ENCODE results near the gene RNF31.

RNF31 gene

DNA sequence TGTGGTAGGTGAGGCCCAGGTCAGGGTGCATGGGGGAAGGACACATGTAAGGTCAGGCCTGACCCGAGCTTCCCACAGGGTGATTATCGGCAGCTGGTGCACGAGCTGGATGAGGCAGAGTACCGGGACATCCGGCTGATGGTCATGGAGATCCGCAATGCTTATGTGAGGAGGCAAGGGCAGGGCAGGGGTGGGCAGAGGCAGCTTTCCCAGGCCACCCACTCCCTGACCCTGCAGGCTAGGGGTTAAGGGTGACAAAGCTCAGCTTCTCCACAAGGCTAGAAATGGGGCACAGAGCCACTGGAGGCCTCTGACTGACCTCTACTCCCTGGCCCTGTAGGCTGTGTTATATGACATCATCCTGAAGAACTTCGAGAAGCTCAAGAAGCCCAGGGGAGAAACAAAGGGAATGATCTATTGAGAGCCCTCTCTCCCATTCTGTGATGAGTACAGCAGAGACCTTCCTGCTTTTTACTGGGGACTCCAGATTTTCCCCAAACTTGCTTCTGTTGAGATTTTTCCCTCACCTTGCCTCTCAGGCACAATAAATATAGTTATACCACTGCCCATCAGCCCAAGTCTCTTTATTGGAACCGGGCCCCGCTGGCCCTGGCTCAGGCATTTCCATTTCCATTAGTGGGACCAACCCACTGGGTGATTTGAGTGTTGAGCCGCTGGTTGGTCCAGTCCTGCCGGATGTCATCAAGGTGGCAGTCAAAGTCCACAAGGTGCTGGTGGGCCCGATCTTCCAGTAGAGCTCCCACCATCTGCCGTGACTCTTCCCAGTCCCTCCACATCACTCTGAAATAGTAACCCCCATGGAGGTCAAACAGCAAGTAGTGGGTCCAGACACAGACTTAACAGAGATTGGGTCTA, 8.7 kb upstream of the RNF31 start:
- no peak for DNase-seq

DNA sequence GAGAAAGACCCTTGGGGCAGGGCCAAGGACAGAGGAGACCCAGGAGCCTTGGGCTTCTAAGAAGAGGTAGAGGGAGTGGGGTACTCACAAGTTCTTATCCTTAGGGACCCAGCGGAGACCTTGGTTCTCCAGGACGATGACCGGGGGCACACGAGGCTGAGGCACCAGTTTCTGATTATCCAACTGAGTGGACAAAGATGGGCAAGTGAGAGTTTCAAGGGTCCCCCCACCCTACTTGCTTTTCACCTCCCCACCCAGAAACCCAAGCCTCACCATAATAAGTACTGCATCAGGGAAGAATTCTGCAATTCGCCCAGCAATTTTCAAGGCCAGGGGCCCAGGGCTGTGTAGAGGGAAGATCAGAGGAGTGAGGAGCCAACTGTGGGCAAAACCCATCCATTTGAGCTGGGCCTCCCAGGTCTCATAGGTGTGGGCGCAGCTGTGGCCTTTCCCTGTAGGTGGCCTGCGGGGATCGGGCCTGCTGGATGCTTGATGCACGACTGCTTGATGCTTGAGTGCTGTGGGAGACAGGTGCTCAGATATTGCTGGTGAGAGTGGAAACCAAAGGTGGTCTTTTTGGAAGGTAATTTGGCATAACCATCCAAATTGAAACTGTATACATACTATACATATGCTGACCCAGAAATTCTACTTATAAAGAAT, 7.9 kb upstream of the RNF31 start:
- DNase-seq = no peak

DNA sequence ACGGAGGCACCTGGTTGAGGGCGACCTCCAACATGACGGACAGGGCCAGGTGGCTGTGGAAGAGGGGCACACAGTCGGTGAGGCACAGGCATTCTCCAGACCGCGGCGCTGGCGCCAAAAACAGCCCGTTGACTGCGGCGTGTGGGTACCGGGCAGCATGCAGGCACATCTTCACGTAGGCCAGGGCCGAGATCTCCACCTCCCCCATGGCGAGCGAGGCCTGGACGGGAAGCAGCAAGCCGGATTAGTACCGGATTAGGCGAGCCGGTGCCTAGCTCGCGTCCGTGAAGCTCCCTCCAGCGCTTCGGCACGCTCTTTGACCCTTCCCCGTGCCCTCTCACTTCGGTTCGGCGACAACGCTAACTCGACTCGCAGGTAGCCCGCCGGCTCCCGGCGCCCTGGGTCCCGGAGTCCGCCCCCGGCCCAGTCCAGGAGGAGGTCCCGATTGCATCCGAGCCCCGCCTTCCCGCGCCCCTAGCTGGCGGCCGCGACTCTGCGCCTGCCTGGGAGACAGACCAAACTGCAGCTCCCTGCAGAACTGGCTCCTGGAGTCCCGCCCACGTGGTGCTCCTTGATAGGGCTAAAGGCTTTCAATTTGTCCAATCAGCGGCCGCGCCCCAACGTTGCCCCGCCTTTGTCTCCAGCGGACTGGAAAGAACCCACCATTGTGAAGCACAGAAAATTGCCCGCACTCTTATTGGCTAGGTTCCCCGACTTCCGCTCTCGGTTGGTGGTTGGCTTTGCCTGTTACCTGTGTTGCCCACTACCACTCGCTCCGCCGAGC, 6.0 kb upstream of the RNF31 start, which contains the start of gene EMC9:
Gene EMC9 (minus strand): TSS at position 495 of the 784 bp plus-strand sequence. CDS start 287 bp downstream, at position 208.
- DNase-seq = peak; percentile 100

DNA sequence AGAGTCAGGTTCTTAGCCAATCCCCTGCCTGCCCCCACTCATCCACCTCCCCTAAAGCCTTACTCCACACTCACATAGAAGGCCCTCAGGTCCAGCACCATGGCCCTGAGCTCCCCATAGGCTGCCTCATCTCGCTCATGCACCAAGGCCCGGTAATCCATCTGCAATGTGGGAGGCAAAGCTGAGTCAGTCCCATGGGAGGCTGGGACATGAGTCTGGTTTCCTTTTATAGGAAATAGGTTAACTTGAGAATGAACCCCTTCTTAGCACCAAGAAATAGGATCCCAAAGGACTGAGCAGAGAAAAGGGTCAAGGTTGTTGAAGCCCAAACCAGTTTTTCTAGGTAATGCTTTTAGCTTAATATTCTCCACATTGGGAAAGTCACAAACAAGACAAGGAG, 3.8 kb upstream of the RNF31 start:
- DNase-seq = peak; percentile 55

DNA sequence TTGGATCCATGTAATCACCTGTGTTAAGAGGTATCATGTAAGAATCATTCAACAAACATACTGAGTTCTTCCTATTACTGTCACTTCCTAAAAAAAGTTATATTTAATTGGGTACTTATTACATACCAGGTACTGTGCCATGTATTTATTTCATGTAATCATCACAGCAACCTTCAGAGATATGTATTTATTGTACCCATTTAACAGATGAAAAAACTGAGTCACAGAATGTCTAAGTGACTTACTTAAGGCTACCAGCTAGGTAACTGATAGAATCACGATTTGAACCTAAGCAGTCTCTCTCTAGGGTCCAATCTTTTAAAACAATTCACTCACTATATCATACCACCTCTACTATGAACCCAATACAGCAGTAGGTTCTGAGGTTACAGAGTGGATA, 2.8 kb upstream of the RNF31 start:
- no peak for DNase-seq

- DNase-seq = no peak
Measured at GRCh38 chr14:24145219-24145618, 2.1 kb upstream of the RNF31 start.

DNA sequence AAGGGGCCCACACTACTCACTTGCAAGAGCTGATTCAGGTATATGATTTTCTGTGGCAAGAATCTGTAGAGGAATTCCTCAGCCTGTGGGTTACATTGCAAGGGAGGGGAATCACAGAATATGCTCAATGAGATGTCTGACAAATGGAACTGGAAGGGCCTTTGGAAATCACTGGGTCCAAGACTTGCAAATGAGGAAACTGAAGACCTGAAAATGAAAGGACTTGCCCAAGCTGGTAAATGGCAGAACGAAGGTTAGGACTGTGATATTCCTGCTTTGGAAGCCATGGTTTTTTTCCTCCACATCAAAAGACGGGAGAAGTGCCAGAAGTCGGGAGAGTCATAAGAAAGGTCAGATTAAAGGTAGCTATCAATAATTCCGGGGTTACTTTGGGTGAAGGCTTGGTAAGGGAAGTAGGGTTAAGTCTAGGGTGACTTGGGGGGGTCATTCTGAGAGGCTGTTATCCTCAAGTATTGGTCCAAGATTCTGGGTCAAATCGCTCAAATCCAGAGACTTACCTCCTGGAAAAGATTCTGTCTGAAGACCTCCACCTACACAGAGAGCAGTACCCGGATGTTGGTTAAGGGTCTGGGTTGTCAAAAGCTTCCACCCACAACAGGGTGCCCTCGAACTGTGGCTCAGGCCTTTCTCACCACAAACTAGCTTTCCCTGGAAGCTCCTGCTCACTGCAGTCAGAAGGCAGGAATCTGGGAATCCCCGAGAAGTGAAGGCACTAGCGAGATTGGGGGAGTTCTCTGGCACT, 1.4 kb upstream of the RNF31 start:
- no peak for DNase-seq

DNA sequence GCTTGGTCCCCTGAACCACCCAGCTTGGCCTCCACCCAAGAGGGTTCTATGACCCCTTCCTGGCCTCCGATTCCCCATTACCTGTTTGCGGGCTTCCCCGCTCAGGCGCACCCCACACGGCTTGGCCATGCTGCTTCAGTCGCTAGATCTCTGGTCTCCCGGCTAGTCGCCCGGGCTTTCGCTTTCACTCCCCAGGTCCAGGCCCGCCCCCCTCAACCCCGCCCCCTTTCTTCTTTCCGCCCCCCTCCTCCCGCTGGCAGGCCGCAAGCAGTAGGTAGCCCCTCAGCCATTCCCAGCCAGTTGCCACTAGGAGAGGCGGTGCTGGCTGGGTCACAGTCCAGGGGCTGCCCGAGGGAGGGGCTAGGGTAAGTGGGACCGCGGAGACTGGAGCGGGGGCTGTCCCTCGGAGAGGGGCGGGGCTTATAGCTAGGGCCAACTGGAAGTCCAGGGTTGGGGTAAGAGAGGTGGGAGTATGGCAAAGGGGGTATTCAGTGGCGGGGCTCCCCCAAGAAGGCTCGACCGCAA, 783 bp upstream of the RNF31 start, which contains the start of gene PSME2:
Gene PSME2 (minus strand): TSS at position 158 of the 525 bp plus-strand sequence. CDS start 29 bp downstream, at position 129.
- peak; percentile 98 for DNase-seq

DNA sequence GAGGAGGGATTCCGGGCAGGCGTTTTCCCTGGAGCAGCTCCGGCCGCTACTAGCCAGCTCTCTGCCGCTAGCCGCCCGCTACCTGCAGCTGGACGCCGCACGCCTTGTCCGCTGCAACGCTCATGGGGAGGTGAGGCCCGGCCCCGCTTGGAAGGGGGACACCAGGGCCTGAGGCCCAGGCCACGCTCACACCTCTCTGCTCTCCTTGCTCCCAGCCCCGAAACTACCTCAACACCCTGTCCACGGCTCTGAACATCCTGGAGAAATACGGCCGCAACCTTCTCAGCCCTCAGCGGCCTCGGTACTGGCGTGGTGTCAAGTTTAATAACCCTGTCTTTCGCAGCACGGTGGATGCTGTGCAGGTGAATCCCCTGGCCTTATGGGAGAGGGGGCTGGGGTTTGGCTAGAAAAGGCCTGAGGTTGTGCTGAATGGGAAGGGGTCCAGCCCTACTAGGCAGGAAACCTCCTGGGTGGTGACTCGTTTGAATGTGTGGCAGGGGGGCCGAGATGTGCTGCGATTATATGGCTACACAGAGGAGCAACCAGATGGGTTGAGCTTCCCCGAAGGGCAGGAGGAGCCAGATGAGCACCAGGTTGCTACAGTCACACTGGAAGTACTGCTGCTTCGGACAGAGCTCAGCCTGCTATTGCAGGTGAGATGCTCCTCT, 597 bp downstream of the RNF31 start:
- DNase-seq = no peak

GRCh38 chr14:24149302-24149969, 2.1 kb downstream of the RNF31 start:
- no peak for DNase-seq

DNA sequence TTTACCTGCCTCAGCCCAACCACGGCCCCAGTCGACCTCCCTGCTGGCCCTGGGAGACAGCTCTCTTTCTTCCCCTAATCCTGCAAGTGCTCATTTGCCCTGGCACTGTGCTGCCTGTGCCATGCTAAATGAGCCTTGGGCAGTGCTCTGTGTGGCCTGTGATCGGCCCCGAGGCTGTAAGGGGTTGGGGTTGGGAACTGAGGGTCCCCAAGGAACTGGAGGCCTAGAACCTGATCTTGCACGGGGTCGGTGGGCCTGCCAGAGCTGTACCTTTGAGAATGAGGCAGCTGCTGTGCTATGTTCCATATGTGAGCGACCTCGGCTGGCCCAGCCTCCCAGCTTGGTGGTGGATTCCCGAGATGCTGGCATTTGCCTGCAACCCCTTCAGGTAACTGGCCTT, 2.8 kb downstream of the RNF31 start:
- no peak for DNase-seq

DNA sequence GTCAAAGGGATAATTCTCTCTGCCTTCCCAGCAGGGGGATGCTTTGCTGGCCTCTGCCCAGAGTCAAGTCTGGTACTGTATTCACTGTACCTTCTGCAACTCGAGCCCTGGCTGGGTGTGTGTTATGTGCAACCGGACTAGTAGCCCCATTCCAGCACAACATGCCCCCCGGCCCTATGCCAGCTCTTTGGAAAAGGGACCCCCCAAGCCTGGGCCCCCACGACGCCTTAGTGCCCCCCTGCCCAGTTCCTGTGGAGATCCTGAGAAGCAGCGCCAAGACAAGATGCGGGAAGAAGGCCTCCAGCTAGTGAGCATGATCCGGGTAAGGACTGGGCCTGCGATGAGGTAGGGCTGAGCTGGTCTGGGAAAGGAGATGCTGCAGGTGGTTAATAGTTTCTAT, 3.3 kb downstream of the RNF31 start:
- no peak for DNase-seq

- no peak for DNase-seq
Measured at GRCh38 chr14:24150993-24151392, 3.7 kb downstream of the RNF31 start.

DNA sequence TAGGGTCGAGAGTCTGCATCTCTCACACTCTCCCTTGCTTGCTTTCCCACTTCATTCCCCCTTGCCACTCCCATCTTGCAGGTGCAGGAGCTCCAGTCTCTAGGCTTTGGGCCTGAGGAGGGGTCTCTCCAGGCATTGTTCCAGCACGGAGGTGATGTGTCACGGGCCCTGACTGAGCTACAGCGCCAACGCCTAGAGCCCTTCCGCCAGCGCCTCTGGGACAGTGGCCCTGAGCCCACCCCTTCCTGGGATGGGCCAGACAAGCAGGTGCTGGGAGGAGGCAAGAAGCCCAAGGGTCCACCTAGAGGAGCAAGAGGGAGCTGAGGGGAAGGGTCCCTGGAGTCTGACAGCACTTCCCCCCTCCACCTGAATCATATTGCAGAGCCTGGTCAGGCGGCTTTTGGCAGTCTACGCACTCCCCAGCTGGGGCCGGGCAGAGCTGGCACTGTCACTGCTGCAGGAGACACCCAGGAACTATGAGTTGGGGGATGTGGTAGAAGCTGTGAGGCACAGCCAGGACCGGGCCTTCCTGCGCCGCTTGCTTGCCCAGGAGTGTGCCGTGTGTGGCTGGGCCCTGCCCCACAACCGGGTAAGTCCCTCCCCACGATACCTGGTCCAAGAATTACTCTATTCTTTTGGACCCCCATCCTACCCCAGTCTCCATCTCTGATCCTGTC, 4.2 kb downstream of the RNF31 start:
- DNase-seq = no peak

DNA sequence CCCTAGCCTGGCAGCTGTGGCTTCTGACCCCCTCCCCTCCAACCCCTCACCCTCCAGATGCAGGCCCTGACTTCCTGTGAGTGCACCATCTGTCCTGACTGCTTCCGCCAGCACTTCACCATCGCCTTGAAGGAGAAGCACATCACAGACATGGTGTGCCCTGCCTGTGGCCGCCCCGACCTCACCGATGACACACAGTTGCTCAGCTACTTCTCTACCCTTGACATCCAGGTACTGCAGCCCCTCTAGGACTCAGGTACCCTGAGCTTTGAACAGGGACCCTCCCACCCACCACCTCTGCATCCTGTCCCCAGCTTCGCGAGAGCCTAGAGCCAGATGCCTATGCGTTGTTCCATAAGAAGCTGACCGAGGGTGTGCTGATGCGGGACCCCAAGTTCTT, 7.8 kb downstream of the RNF31 start:
- DNase-seq = no peak

DNA sequence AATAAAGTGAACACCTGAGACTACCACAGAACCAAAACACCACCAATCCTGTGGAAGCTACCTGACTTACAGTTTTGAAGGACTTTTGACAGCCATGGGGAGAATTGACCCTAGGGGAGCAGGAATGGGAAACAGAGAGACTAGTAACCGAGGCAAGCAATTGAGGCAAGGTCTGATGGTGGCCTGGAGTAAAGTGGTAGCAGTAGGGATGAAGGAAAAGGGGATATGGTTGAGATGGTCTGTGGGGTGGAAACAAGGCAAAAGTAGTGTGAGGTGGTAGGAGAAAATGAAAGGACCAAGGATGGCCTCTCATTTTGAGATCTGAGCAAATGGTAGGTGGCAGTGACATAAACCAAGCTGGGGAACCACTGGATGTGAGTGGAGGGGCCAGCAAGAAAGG, 9.5 kb downstream of the RNF31 start:
- no peak for DNase-seq

DNA sequence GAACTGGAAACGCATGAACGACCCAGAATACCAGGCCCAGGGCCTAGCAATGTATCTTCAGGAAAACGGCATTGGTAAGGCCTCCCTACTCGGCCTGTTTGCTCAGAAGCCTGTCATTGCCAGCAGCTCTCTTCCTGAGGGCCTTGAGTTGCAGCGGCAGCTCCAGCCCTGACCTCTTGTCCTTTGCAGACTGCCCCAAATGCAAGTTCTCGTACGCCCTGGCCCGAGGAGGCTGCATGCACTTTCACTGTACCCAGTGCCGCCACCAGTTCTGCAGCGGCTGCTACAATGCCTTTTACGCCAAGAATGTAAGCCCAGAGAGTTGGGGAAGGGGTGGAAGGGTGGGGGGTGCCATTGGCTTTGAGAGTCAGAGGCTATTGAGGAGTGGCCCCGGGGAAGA, 10.0 kb downstream of the RNF31 start:
- no peak for DNase-seq

GRCh38 chr14:24159777-24160498, 12.6 kb downstream of the RNF31 start:
- DNase-seq = no peak

- DNase-seq = no peak
Measured at GRCh38 chr14:24160499-24160849, 13.2 kb downstream of the RNF31 start.

All from fibroblast of upper back skin (primary cell).